Endodermal cell (in vitro differentiated cells): Measurements from ENCODE around the gene GPT2. TPM values are rescaled to one million over a fixed set of nuclear protein-coding genes. Genes with fewer than 3 reads are reported as not detected.

Experiments used
- DNase-seq: peaks from one replicate; pipeline ENCODE4 v3.0.0-alpha.2; 2017
- H3K27ac ChIP-seq: 2 replicates; pipeline ENCODE4 v1.5.1; 2013; ENCODE audit warnings: mild to moderate bottlenecking, low read depth, low read length, moderate library complexity
- H3K27me3 ChIP-seq: 2 replicates; pipeline ENCODE4 v1.6.1; 2013; ENCODE audit warnings: mild to moderate bottlenecking, low read length, moderate library complexity; ENCODE audit not compliant: insufficient read depth, control insufficient read depth, poor library complexity, severe bottlenecking
- H3K36me3 ChIP-seq: 2 replicates; pipeline ENCODE4 v1.7.0; 2013; ENCODE audit warnings: mild to moderate bottlenecking, low read length, moderate library complexity; ENCODE audit not compliant: control insufficient read depth, insufficient read depth
- H3K4me1 ChIP-seq: one replicate; pipeline ENCODE4 v1.7.0; 2013; ENCODE audit warnings: low read length; ENCODE audit not compliant: control insufficient read depth, insufficient read depth
- H3K4me3 ChIP-seq: 2 replicates; pipeline ENCODE4 v1.5.1; 2013; ENCODE audit warnings: mild to moderate bottlenecking, low read length, moderate library complexity
- H3K9ac ChIP-seq: 2 replicates; pipeline ENCODE4 v1.6.1; 2013; ENCODE audit warnings: mild to moderate bottlenecking, low read length, moderate library complexity; ENCODE audit not compliant: poor library complexity, severe bottlenecking; ENCODE audit errors: extremely low read depth
- H3K9me3 ChIP-seq: 2 replicates; pipeline ENCODE4 v1.6.1; 2013; ENCODE audit warnings: mild to moderate bottlenecking, low read length, moderate library complexity; ENCODE audit not compliant: control insufficient read depth
- H3K27ac Mint-ChIP-seq: 2 replicates; pipeline ENCODE4 v1.8.0; 2020; ENCODE audit warnings: mixed read lengths
- H3K27me3 Mint-ChIP-seq: 2 replicates; pipeline ENCODE4 v1.8.0; 2021; ENCODE audit warnings: mild to moderate bottlenecking, mixed read lengths; ENCODE audit not compliant: insufficient read depth
- H3K36me3 Mint-ChIP-seq: 2 replicates; pipeline ENCODE4 v1.8.0; 2020; ENCODE audit warnings: low read depth, mixed read lengths
- H3K4me1 Mint-ChIP-seq: 2 replicates; pipeline ENCODE4 v1.8.0; 2020; ENCODE audit warnings: mixed read lengths
- H3K4me3 Mint-ChIP-seq: 2 replicates; pipeline ENCODE4 v1.8.0; 2020; ENCODE audit warnings: mild to moderate bottlenecking, moderate library complexity, mixed read lengths
- H3K9me3 Mint-ChIP-seq: 2 replicates; pipeline ENCODE4 v1.8.0; 2020; ENCODE audit warnings: mild to moderate bottlenecking, mixed read lengths
- CTCF ChIP-seq: fragments of 200-600 bp; sonication (generic); conservative IDR thresholded peaks from 2 replicates; pipeline ENCODE4 v1.5.0; 2021; ENCODE audit warnings: antibody characterized with exemption, mild to moderate bottlenecking
- WGBS, 2 experiments: methylation state at CpG; one replicate each; pipeline versions ENCODE4 v1.1.5 to v1.1.7; 2013; ENCODE audit warnings: missing lambda C conversion rate in 2 of 2, mixed read lengths in 1 of 2; ENCODE audit not compliant: insufficient coverage in 1 of 2, insufficient read length in 1 of 2; 5-methylcytosine and 5-hydroxymethylcytosine counted together
- total RNA-seq, 2 donors: library from RNA; stranded (reverse); fragmentation: NEBNext Ultra II Directional in 1 of 2; extraction: Animal tissue kit (Norgen Biotek cat#: 25700) in 1 of 2; gene quantifications; 2 replicates in 1 of 2; 3 replicates in 1 of 2; pipeline ENCODE4 v1.2.1, GENCODE V29; 2021

The GPT2 gene
- total RNA-seq, 2 donors from 2014 or later, result 44.1 to 65.5 TPM

DNA sequence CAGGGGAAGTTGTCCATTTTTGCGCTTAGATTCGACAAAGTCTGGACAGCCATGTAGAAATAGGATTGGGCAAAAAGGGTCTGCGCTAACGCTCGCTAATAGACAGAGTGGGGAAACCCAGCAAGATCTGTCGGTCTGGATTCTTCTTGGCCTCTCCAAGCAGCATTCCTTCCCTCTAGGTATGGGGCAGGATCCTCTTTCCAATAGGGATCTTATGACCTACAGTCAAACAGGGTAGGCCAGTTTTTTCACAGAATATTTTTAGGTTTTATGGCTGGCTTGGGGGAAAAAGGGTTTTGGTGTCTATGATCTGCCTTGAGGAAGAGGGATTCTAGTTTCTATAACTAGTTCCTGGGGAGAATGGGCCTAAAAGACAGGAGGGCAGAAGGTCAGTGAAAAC is 26.0 kb upstream of the GPT2 start:
- Mint-ChIP-seq H3K36me3 (no peaks in the 10 kb centered on the region), H3K9me3 (peaks cover 7% of the 10 kb centered on the region), H3K27me3 (no peaks in the 10 kb centered on the region), H3K4me1 (peaks cover 6% of the 10 kb centered on the region), H3K27ac (no peak overlapping the region), H3K4me3 (no peak overlapping the region)
- Histone ChIP-seq H3K9me3 (no peaks in the 10 kb centered on the region), H3K4me1 (no peaks in the 10 kb centered on the region), H3K27me3 (no peaks in the 10 kb centered on the region), H3K27ac (no peak overlapping the region), H3K9ac (no peak overlapping the region), H3K4me3 (no peak overlapping the region), H3K36me3 (no peaks in the 10 kb centered on the region)
- 92 to 93% methylated on average over 4 to 6 of the region's 6 CpGs for WGBS, 2 experiments
- TF ChIP-seq CTCF, result no peak
- no peak for DNase-seq

DNA sequence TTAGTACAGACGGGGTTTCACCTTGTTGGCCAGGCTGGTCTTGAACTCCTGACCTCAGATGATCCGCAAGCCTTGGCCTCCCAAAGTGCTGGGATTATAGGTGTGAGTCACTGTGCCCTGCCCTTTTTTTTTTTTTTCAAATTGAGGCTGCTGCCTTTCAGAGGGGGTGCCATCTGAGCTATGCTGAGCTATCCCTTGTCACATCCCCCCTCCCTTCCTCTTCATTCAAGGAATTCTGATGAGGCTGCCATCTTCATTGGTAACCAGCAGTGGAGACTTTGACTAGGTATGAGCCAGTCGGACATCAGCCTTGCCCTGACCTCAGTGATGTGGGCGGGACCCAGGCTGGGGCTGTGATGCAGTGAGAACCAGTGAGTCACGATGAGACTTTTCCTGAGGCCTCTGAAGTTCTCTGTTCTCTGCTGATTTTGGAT is 24.4 kb upstream of the GPT2 start:
- H3K4me3 ChIP-seq, result no peak overlapping the region
- Mint-ChIP-seq H3K9me3 (peaks cover 7% of the 10 kb centered on the region), H3K36me3 (no peaks in the 10 kb centered on the region), H3K27ac (no peak overlapping the region), H3K4me3 (no peak overlapping the region), H3K27me3 (no peaks in the 10 kb centered on the region), H3K4me1 (peaks cover 3% of the 10 kb centered on the region)
- no peak for TF ChIP-seq CTCF
- no peaks in the 10 kb centered on the region for H3K27me3 ChIP-seq
- WGBS, 2 experiments, result 80 to 86% methylated on average over 4 to 5 of the region's 5 CpGs
- no peaks in the 10 kb centered on the region for H3K4me1 ChIP-seq
- H3K9ac ChIP-seq, result no peak overlapping the region
- H3K9me3 ChIP-seq, result no peaks in the 10 kb centered on the region
- no peaks in the 10 kb centered on the region for H3K36me3 ChIP-seq
- H3K27ac ChIP-seq, result no peak overlapping the region
- DNase-seq, result no peak

DNA sequence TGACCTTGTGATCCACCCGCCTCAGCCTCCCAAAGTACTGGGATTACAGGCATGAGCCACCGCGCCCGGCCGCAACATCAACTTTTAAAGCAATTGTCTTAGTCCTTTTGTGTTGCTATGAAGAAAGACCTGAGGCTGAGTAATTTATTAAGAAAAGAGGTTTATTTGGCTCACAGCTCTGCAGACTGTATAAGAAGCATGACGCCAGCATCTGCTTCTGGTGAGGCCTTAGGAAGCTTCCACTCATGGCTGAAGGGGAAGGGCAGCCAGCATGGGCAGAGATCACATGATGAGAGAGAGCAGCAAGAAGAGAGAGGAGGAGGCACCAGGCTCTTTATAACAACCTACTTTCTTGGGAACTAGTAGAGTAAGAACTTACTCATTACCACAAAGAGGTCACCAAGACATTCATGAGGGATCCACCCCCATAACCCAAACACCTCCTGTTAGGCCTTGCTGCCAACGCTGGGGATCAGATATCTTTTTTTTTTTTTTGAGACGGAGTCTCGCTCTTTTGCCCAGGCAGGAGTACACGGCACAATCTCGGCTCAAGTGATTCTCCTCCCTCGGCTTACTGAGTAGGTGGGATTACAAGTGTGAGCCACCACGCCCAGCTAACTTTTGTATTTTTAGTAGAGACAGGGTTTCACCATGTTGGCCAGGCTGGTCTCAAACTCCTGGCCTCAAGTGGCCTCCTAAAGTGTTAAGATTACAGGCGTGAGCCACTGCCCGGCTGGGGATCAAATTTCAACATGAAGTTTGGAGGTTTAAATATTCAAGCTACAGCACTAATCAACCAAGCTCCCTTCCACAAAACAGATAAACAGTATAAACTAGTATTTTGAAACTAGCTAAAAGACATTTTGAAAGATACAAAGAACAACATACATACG is 21.4 kb upstream of the GPT2 start:
- Mint-ChIP-seq H3K4me3 (no peak overlapping the region), H3K27ac (no peak overlapping the region), H3K9me3 (peaks cover 13% of the 10 kb centered on the region), H3K36me3 (no peaks in the 10 kb centered on the region), H3K27me3 (no peaks in the 10 kb centered on the region), H3K4me1 (no peaks in the 10 kb centered on the region)
- no peak for TF ChIP-seq CTCF
- no peaks in the 10 kb centered on the region for H3K4me1 ChIP-seq
- no peak overlapping the region for H3K4me3 ChIP-seq
- H3K9me3 ChIP-seq, result no peaks in the 10 kb centered on the region
- no peak overlapping the region for H3K9ac ChIP-seq
- no peak overlapping the region for H3K27ac ChIP-seq
- H3K27me3 ChIP-seq, result no peaks in the 10 kb centered on the region
- DNase-seq, result no peak
- H3K36me3 ChIP-seq, result no peaks in the 10 kb centered on the region
- 93% methylated on average over 9 to 15 of the region's 16 CpGs for WGBS, 2 experiments
